Heart right ventricle (tissue), 16 donors: Measurements from ENCODE around the gene CDCP1. TPM values are rescaled to one million over a fixed set of nuclear protein-coding genes. Genes with fewer than 3 reads are reported as not detected.
A peak's percentile ranks its signal among the peaks of the same experiment; 100 is the strongest.

ENCODE experiments used
- ATAC-seq, 8 donors: fragments of 200-7000 bp; cut with Tn5 transposase; one replicate each; pipeline ENCODE4 v1.9.1; 2020; ENCODE audit warnings: mild to moderate bottlenecking in 8 of 8, moderate library complexity in 8 of 8, moderate number of reproducible peaks in 1 of 8
- DNase-seq, 2 donors: peaks; one replicate each; pipeline ENCODE4 v3.0.0-alpha.2; 2020
- H3K27ac ChIP-seq, 10 donors: fragments of 200-600 bp; sonication (generic) in 2 of 10; one replicate each; pipeline versions ENCODE4 v1.5.0 to v1.8.0; 2020 to 2022; ENCODE audit warnings: mild to moderate bottlenecking in 3 of 10
- H3K27me3 ChIP-seq, 7 donors: fragments of 200-600 bp; one replicate each; pipeline ENCODE4 v1.8.0; 2021 to 2022; ENCODE audit warnings: mild to moderate bottlenecking in 2 of 7
- H3K36me3 ChIP-seq, 9 donors: fragments of 200-600 bp; sonication (generic) in 1 of 9; one replicate each; pipeline versions ENCODE4 v1.5.0 to v1.8.0; 2020 to 2022; ENCODE audit warnings: mild to moderate bottlenecking in 2 of 9
- H3K4me1 ChIP-seq, 9 donors: fragments of 200-600 bp; sonication (generic) in 1 of 9; one replicate each; pipeline versions ENCODE4 v1.5.0 to v1.8.0; 2020 to 2022; ENCODE audit warnings: mild to moderate bottlenecking in 4 of 9
- H3K4me3 ChIP-seq, 10 donors: fragments of 200-600 bp; sonication (generic) in 2 of 10; one replicate each; pipeline versions ENCODE4 v1.5.0 to v1.8.0; 2020 to 2022; ENCODE audit warnings: mild to moderate bottlenecking in 7 of 10, moderate library complexity in 2 of 10
- H3K9me3 ChIP-seq, 11 donors: fragments of 200-600 bp in 10 of 11; sonication (generic) in 2 of 11; one replicate each; pipeline versions ENCODE4 v1.5.0 to v1.8.0; 2013 to 2022; ENCODE audit warnings: mild to moderate bottlenecking in 2 of 11, control low read depth in 1 of 11, moderate library complexity in 1 of 11
- CTCF ChIP-seq, 9 donors: fragments of 200-600 bp; sonication (generic) in 2 of 9; IDR thresholded peaks; one replicate each; pipeline versions ENCODE4 v1.5.0 to v1.8.0; 2021 to 2022; ENCODE audit warnings: antibody characterized with exemption in 9 of 9, mild to moderate bottlenecking in 5 of 9, moderate library complexity in 1 of 9
- WGBS, 2 donors: extraction: QIAGEN DNeasy Blood & Tissue Kit; methylation state at CpG; one replicate each; pipeline ENCODE4 v1.1.7; 2013; ENCODE audit warnings: inconsistent platforms in 1 of 2; 5-methylcytosine and 5-hydroxymethylcytosine counted together
- intact Hi-C, 10 donors: fragments of 100-400 bp; cut with DNase I; formaldehyde crosslinking; loops; one replicate each; pipeline versions ENCODE4 v1.11.1 to v1.14.2; 2022
- polyA plus RNA-seq, 2 donors: library from polyadenylated mRNA; stranded (reverse); fragments of 200-250 nt; gene quantifications; one replicate each; pipeline ENCODE4 v1.2.3, GENCODE V29; 2013
- total RNA-seq, 10 donors: library from RNA; stranded (reverse); fragmentation: NEBNext Ultra II Directional in 3 of 10; extraction: Animal tissue kit (Norgen Biotek cat#: 25700) in 3 of 10; gene quantifications; one replicate each; pipeline versions ENCODE4 v1.2.1 to v1.2.4, GENCODE V29; 2021 to 2023
- donor health status: Arrhythmogenic right ventricular cardiomyopathy.
- donor health status: ischemic (EF 13 %, LVEDD 7.1; RV severe dilation, severe dysfunction).
- donor health status: healthy with polysubstance abuse.
- donor health status: DM: no; HTN: yes; CAD: no.
- donor health status: DM: no; HTN: no; CAD: no.
- donor health status: ischemic (EF 25% LVEDD 6.9; RV normal size, moderate dysfunction).
- donor health status: ischemic (EF 25% LVEDD 5.7; RV mildly dilated, moderate dysfunction).
- donor health status: healthy.
- donor health status: DM: yes; HTN: yes; CAD: no.
- donor health status: Ischemic cardiomyopathy.
- donor health status: ischemic (EF 35%, LVEDD 5.7; RV mildly dilated, moderate dysfunction).
- donor health status: nonischemic (EF 11% LVEDD 7.7; RV severe dilation, severe dysfunction).
- donor health status: DM: yes; HTN: yes; CAD: no.
- donor health status: PGD.
- donor health status: ischemic (EF 29% LVEDD 5.4; RV normal size, mild dysfunction).
- donor health status: nonischemic (EF 23%, LVEDD 6.1; RV moderate dilation, normal function).

The CDCP1 gene
- total and polyA plus RNA-seq, 12 donors: 0.15 to 2.8 (median 0.27) TPM

- no peak for TF ChIP-seq CTCF (IDR thresholded peaks at IDR 0.05)
- WGBS, 2 donors: 52% methylated on average over 2 of the region's 2 CpGs
- Histone ChIP-seq H3K4me1 (peaks cover 0 to 27% (median 3%) of the 10 kb centered on the region in 9 donors), H3K4me3 (no peak overlapping the region), H3K27ac (peak overlapping the region in 1 of 10 donors; percentile 4), H3K36me3 (no peaks in the 10 kb centered on the region), H3K9me3 (no peaks in the 10 kb centered on the region), H3K27me3 (peaks cover 0 to 3% (median 0%) of the 10 kb centered on the region in 7 donors)
- ATAC-seq (no peak), DNase-seq (no peak)
- intact Hi-C loops: no loop called here
Measured at GRCh38 chr3:45119824-45120358, 26.3 kb downstream of the CDCP1 start.

GRCh38 chr3:45119376-45119775 lies 26.8 kb downstream of the CDCP1 start:
- intact Hi-C loops: no loop called here
- Histone ChIP-seq H3K36me3 (no peaks in the 10 kb centered on the region), H3K9me3 (no peaks in the 10 kb centered on the region), H3K27ac (no peak overlapping the region), H3K27me3 (peaks cover 0 to 3% (median 0%) of the 10 kb centered on the region in 7 donors), H3K4me1 (peaks cover 0 to 22% (median 3%) of the 10 kb centered on the region in 9 donors), H3K4me3 (no peak overlapping the region)
- 40 to 44% methylated on average over 4 of the region's 4 CpGs for WGBS, 2 donors
- no peak for TF ChIP-seq CTCF (IDR thresholded peaks at IDR 0.05)
- no peak for ATAC-seq
- no peak for DNase-seq

- ATAC-seq (no peak), DNase-seq (no peak)
- Histone ChIP-seq H3K9me3 (no peaks in the 10 kb centered on the region), H3K27ac (no peak overlapping the region), H3K4me1 (peaks cover 0 to 15% (median 3%) of the 10 kb centered on the region in 9 donors), H3K27me3 (peaks cover 0 to 3% (median 0%) of the 10 kb centered on the region in 7 donors), H3K36me3 (no peaks in the 10 kb centered on the region), H3K4me3 (no peak overlapping the region)
- 53 to 61% methylated on average over 2 of the region's 2 CpGs for WGBS, 2 donors
- TF ChIP-seq CTCF (IDR thresholded peaks at IDR 0.05): no peak
- intact Hi-C loops: no loop called here
Measured at GRCh38 chr3:45118615-45119071, 27.5 kb downstream of the CDCP1 start.

DNA sequence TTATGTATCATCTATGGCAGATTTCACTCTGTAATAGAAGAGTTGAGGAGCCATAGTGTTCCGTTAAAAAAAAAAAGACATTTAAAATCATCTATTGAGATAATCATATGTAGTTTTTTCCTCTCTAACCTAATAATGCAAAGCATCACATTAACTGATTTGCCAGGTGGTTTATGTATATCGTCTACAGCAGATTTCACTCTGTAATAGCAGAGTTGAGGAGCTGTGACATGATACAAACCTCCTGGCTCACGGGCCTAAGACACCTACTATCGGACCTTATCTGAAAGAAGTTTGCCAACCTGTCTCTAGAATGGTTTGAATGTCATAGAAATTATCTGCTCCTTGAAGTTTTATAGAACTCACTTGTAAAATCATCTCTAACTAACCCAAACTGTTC lies 29.8 kb downstream of the CDCP1 start:
- Histone ChIP-seq H3K27me3 (peaks cover 0 to 3% (median 0%) of the 10 kb centered on the region in 7 donors), H3K27ac (no peak overlapping the region), H3K4me1 (peaks cover 0 to 22% (median 5%) of the 10 kb centered on the region in 9 donors), H3K36me3 (no peaks in the 10 kb centered on the region), H3K9me3 (no peaks in the 10 kb centered on the region), H3K4me3 (no peak overlapping the region)
- ATAC-seq: no peak
- no peak for TF ChIP-seq CTCF (IDR thresholded peaks at IDR 0.05)
- intact Hi-C loops: no loop called here
- DNase-seq: no peak
- WGBS, 2 donors: 50 to 56% methylated on average over 4 of the region's 4 CpGs
